SK-N-SH treated with all-trans-retinoic acid at 6 μM for 48 hours (cell line): ENCODE results near the gene SCGB1D4.
A peak's percentile ranks its signal among the peaks of the same experiment; 100 is the strongest.
"Not testable (repeated sequence)": the region's sequence is repeated elsewhere in the genome, so short reads cannot be mapped to it uniquely, and the experiment has no call there.

Source experiments
- ATAC-seq: fragments of 200-7000 bp; cut with Tn5 transposase; 3 replicates; pipeline ENCODE4 v1.9.1; 2020; ENCODE audit warnings: mild to moderate bottlenecking, moderate library complexity
- ARNTL ChIP-seq: fragments of 450-650 bp; formaldehyde crosslinking; IDR thresholded peaks from 2 replicates; pipeline ENCODE4 v1.5.0; 2020; ENCODE audit warnings: low read depth, mild to moderate bottlenecking, moderate library complexity, borderline replicate concordance
- CSDC2 ChIP-seq: fragments of 250-450 bp; sonication (Bioruptor Pico); IDR thresholded peaks from 2 replicates; pipeline ENCODE4 v1.5.0; 2020; ENCODE audit warnings: mild to moderate bottlenecking, moderate library complexity
- ESRRG ChIP-seq: fragments of 250-450 bp; sonication (Bioruptor Pico); IDR thresholded peaks from 2 replicates; pipeline ENCODE4 v1.6.1; 2021; ENCODE audit warnings: mild to moderate bottlenecking
- GLIS3 ChIP-seq: fragments of 250-450 bp; sonication (Bioruptor Pico); IDR thresholded peaks from 2 replicates; pipeline ENCODE4 v1.5.0; 2020; ENCODE audit warnings: mild to moderate bottlenecking, moderate library complexity
- ISL1 ChIP-seq: fragments of 250-450 bp; sonication (Bioruptor Pico); IDR thresholded peaks from 2 replicates; pipeline ENCODE4 v2.1.2; 2022; ENCODE audit warnings: mild to moderate bottlenecking, moderate library complexity
- OSR1 ChIP-seq: fragments of 250-450 bp; sonication (Bioruptor Pico); IDR thresholded peaks from 2 replicates; pipeline ENCODE4 v1.8.0; 2022; ENCODE audit warnings: moderate library complexity, mild to moderate bottlenecking, inconsistent platforms
- PPARA ChIP-seq: fragments of 250-450 bp; sonication (Bioruptor Pico); IDR thresholded peaks from 2 replicates; pipeline ENCODE4 v1.5.0; 2020; ENCODE audit warnings: mild to moderate bottlenecking, borderline replicate concordance
- SNAI2 ChIP-seq: fragments of 250-450 bp; sonication (Bioruptor Pico); IDR thresholded peaks from 2 replicates; pipeline ENCODE4 v1.5.0; 2020; ENCODE audit warnings: mild to moderate bottlenecking, moderate library complexity
- TCF4 ChIP-seq: fragments of 250-450 bp; sonication (Bioruptor Pico); IDR thresholded peaks from 2 replicates; pipeline ENCODE4 v1.8.0; 2021; ENCODE audit warnings: mild to moderate bottlenecking, moderate library complexity, borderline replicate concordance
- ZFP3 ChIP-seq: fragments of 250-450 bp; sonication (Bioruptor Pico); IDR thresholded peaks from 2 replicates; pipeline ENCODE4 v1.5.0; 2020; ENCODE audit warnings: mild to moderate bottlenecking, moderate library complexity
- ZFP30 ChIP-seq: fragments of 450-650 bp; formaldehyde crosslinking; IDR thresholded peaks from 2 replicates; pipeline ENCODE4 v1.5.0; 2022; ENCODE audit warnings: mild to moderate bottlenecking, moderate library complexity
- ZNF70 ChIP-seq: fragments of 450-650 bp; formaldehyde crosslinking; IDR thresholded peaks from 2 replicates; pipeline ENCODE4 v1.5.0; 2020; ENCODE audit warnings: mild to moderate bottlenecking, moderate library complexity
- TF ChIP-seq, protein P1 (sequence below): fragments of 250-450 bp; sonication (Bioruptor Pico); IDR thresholded peaks from 2 replicates; pipeline ENCODE4 v1.5.1; 2020; ENCODE audit warnings: low read depth, mild to moderate bottlenecking, moderate library complexity
- TF ChIP-seq, protein P2 (sequence below): fragments of 250-450 bp; sonication (Bioruptor Pico); IDR thresholded peaks from 2 replicates; pipeline ENCODE4 v1.8.0; 2021; ENCODE audit warnings: low read depth, mild to moderate bottlenecking, moderate library complexity, borderline replicate concordance
- TF ChIP-seq, protein P3 (sequence below): fragments of 250-450 bp; sonication (Bioruptor Pico); IDR thresholded peaks from 2 replicates; pipeline ENCODE4 v1.5.1; 2021; ENCODE audit warnings: mild to moderate bottlenecking, moderate library complexity
- TF ChIP-seq, protein P4 (sequence below): fragments of 250-450 bp; sonication (Bioruptor Pico); IDR thresholded peaks from 2 replicates; pipeline ENCODE4 v1.5.0; 2020; ENCODE audit warnings: mild to moderate bottlenecking, moderate library complexity

SCGB1D4 gene, protein sequence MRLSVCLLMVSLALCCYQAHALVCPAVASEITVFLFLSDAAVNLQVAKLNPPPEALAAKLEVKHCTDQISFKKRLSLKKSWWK

DNA sequence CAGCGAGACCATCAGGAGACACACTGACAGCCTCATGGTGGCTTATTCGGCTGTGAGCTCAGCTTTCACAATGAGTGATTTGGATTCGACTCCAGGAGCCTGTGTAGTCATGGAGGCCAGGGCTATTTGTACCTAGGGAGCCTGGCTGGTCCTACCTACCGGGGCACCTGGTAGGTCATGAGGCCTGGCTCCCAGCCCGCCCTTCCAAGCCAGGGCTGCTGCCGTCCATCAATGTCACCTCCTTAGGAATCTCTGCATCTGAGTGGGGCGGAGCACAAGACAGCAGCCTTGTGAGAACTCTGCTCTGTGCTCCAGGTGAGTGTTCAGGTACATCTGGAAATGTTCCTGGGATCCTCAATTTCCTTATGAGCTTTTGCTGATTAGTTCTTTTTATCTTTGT lies at the start of gene SCGB1D4:
SCGB1D4 (minus strand) TSS at position 101 of the 400 bp plus-strand sequence; CDS start at position 36, 65 bp downstream.
- ATAC-seq: no peak
- TF ChIP-seq PPARA (no peak), ARNTL (CRISPR knock-in tag) (no peak)
- TF ChIP-seq, protein P1, sequence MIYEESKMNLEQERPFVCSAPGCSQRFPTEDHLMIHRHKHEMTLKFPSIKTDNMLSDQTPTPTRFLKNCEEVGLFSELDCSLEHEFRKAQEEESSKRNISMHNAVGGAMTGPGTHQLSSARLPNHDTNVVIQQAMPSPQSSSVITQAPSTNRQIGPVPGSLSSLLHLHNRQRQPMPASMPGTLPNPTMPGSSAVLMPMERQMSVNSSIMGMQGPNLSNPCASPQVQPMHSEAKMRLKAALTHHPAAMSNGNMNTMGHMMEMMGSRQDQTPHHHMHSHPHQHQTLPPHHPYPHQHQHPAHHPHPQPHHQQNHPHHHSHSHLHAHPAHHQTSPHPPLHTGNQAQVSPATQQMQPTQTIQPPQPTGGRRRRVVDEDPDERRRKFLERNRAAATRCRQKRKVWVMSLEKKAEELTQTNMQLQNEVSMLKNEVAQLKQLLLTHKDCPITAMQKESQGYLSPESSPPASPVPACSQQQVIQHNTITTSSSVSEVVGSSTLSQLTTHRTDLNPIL (CRISPR knock-in tag): no peak

DNA sequence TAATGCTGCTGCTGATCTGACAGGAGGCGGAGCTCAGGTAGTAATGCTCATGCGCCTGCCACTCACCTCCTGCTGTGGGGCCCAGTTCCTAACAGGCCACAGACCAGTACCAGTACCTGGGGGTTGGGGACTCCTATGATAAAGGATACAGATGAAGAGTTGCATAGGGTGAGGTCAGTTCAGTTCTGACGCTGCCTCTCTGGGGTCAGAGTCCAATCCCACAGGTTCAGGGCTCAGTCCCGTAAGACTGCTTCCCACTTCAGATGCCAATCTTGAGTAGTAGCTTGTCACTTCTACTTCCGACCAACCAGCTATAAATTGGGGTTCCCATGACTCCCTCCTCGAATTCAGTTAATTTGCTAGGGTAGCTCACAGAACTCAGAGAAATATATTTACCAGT lies 47.0 kb upstream of the SCGB1D4 start:
- TF ChIP-seq, protein P2, sequence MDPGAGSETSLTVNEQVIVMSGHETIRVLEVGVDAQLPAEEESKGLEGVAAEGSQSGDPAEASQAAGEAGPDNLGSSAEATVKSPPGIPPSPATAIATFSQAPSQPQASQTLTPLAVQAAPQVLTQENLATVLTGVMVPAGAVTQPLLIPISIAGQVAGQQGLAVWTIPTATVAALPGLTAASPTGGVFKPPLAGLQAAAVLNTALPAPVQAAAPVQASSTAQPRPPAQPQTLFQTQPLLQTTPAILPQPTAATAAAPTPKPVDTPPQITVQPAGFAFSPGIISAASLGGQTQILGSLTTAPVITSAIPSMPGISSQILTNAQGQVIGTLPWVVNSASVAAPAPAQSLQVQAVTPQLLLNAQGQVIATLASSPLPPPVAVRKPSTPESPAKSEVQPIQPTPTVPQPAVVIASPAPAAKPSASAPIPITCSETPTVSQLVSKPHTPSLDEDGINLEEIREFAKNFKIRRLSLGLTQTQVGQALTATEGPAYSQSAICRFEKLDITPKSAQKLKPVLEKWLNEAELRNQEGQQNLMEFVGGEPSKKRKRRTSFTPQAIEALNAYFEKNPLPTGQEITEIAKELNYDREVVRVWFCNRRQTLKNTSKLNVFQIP: no peak
- ATAC-seq: no peak

DNA sequence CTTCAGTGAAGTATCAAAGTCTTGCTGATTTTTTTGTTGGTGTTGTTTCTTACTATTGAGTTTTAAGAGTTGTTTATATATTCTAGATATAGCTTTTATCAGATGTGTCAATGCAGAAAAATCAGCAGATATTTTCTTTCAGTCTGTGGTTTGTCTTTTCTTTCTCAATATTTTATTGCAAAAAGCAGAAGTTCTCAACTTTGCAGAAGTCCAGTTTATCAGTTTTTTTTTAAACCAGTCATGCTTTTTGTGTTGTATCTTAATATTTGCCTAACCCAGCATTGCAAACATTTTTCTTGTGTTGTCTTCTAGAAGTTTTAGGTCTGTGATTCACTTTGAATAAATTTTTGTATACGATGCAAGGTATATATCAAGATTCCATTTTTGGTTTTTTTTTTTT lies 45.3 kb upstream of the SCGB1D4 start:
- TF ChIP-seq OSR1 (CRISPR knock-in tag) (no peak), ZFP30 (CRISPR knock-in tag) (no peak), ZNF70 (no peak), CSDC2 (no peak), GLIS3 (no peak), ZFP3 (CRISPR knock-in tag) (no peak), SNAI2 (CRISPR knock-in tag) (no peak), ESRRG (CRISPR knock-in tag) (no peak)
- TF ChIP-seq, protein P3, sequence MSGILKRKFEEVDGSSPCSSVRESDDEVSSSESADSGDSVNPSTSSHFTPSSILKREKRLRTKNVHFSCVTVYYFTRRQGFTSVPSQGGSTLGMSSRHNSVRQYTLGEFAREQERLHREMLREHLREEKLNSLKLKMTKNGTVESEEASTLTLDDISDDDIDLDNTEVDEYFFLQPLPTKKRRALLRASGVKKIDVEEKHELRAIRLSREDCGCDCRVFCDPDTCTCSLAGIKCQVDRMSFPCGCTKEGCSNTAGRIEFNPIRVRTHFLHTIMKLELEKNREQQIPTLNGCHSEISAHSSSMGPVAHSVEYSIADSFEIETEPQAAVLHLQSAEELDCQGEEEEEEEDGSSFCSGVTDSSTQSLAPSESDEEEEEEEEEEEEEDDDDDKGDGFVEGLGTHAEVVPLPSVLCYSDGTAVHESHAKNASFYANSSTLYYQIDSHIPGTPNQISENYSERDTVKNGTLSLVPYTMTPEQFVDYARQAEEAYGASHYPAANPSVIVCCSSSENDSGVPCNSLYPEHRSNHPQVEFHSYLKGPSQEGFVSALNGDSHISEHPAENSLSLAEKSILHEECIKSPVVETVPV (CRISPR knock-in tag): no peak
- no peak for ATAC-seq

DNA sequence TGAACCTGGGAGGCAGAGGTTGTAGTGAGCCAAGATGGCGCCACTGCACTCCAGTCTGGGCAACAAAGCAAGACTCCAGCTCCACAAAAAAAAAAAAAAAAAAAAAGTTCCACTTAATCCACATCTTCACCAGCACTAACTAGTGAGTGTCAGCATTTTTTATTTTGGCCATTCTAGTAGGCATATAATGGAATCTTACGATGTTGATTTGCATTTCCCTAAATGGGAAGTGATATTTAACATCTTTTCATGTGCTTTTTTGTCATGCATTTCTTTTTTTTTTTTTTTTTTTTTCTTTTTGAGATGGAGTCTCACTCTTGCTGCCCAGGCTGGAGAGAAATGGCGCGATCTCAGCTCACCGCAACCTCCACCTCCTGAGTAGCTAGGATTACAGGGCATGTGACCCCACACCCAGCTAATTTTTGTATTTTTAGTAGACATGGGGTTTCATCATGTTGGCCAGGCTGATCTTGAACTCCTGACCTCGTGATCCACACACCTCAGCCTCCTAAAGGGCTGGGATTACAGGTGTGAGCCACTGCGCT lies 44.8 kb upstream of the SCGB1D4 start:
- ATAC-seq: not testable (repeated sequence)

DNA sequence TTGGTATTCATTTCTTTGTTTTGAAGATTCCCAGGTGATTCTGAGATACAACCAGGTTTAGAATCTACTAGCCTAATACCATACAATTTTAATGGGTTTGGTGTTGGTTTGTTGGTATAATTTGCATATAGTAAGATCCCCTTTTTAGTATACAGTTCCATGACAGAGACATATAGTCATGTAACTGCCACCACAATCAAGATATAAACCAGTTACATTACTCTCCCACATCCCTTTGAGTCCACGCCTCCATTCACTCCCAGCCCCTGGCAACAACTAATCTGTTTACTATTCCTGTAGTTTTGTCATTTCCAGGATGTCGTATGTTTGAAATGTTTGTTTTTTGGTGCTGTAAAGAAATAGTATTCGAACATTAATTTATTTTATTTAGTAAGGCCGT lies 42.7 kb upstream of the SCGB1D4 start:
- TF ChIP-seq ISL1 (no peak), CSDC2 (no peak), TCF4 (CRISPR knock-in tag) (no peak)
- TF ChIP-seq, protein P4, sequence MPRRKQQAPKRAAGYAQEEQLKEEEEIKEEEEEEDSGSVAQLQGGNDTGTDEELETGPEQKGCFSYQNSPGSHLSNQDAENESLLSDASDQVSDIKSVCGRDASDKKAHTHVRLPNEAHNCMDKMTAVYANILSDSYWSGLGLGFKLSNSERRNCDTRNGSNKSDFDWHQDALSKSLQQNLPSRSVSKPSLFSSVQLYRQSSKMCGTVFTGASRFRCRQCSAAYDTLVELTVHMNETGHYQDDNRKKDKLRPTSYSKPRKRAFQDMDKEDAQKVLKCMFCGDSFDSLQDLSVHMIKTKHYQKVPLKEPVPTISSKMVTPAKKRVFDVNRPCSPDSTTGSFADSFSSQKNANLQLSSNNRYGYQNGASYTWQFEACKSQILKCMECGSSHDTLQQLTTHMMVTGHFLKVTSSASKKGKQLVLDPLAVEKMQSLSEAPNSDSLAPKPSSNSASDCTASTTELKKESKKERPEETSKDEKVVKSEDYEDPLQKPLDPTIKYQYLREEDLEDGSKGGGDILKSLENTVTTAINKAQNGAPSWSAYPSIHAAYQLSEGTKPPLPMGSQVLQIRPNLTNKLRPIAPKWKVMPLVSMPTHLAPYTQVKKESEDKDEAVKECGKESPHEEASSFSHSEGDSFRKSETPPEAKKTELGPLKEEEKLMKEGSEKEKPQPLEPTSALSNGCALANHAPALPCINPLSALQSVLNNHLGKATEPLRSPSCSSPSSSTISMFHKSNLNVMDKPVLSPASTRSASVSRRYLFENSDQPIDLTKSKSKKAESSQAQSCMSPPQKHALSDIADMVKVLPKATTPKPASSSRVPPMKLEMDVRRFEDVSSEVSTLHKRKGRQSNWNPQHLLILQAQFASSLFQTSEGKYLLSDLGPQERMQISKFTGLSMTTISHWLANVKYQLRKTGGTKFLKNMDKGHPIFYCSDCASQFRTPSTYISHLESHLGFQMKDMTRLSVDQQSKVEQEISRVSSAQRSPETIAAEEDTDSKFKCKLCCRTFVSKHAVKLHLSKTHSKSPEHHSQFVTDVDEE: no peak
- ATAC-seq: no peak

DNA sequence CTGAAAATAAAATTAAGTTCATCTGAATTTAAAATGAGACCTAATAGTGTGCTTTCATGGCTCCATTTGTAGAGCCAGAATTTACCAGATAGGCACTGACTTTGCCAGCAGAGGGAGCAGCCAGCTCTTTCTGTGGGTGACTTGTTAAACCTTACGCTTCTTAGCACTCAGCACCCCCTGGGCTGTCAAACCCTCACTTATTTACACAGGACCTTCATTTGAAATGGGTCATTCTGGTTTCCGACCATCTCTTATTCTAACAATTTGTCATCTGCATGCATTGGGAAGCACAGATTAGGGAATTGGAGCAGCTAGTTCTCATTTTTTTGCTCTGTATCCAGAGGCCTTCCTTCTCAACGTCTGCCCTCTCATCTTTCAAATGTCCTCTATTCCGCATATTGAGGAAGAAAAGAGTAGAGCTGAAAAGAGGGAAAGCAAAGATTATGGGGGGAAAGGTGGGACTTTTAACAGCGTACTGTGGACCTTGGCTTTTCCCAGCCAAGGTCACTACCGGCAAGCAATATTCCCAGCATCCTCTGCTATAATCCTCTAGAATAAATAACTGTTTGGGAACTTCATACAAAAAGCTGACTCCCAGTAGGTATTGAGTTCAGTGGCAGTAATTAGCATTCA lies 41.5 kb upstream of the SCGB1D4 start:
- no peak for TF ChIP-seq CSDC2
- TF ChIP-seq ZFP30 (CRISPR knock-in tag): no peak
- ATAC-seq: peak; percentile 72

DNA sequence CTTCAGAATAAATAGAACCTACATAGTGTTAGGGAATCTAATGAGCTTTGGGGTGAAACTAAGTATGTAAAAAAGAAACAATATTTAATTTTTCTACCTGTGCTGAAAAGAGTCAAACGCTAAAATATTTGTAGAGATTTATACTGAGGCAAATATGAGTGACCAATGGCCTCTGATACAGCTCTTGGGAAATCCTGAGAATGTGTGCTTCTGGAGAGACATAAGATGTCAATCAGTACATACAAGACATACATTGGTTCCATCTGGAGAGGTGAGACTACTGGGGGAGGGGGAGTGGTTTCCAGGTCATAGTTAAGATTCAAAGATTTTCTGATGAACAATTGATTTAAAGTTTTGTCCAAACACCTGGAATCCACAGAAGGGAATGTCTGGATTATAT lies 39.3 kb upstream of the SCGB1D4 start:
- no peak for ATAC-seq
- TF ChIP-seq ESRRG (CRISPR knock-in tag) (no peak), TCF4 (CRISPR knock-in tag) (no peak)
